ENCODE data around the gene BCAR3. TPM values are rescaled to one million over a fixed set of nuclear protein-coding genes. Genes with fewer than 3 reads are reported as not detected.

BCAR3 gene
- total RNA-seq, 2 donors from 2014 or later = 32.7 to 48.7 TPM

DNA sequence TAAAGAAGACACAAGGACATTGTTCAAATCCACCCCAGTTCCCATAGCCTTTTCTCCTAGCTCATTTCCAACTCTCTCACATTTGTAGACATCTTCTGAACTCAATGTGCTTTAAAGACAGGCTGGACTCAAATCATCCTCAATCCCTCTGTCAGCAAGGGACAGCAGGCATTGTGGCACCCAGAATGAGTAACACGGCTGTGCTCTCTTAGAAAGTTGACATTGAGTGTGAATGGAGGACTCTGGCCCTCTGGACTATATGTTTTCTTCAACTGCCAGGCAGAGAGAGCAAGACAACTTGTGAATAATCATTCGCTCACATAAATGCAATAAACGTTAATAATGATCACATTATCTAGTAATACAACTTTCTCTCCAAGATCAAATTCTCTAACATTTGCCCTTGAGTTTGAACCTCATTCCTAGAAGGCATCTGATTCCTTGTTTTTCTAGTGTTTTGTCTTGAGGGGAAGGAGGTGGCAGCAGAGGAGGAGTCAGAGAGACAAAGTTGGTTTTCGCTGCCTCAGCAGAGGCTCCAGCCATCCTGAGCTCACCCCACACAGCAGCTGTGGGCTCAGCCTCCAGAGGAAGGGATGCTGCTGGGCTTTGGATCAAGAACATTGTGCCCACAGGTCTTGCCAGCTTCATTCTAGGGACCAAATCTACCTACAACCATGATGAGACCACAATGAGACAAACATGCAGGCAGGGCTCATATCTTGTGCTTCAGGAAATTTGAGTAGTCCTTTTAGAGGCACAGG is 85.1 kb downstream of the BCAR3 start:
- WGBS, 2 experiments (ENCODE audit: insufficient coverage in 1 of 2, insufficient read length in 1 of 2) = 94 to 100% methylated on average over 1 to 4 of the region's 4 CpGs
- Histone ChIP-seq H3K9me3 (ENCODE audit: control insufficient read depth, low read length) (no peaks in the 10 kb centered on the region), H3K27ac (ENCODE audit: low read depth, low read length) (no peak overlapping the region), H3K27me3 (ENCODE audit: control insufficient read depth, insufficient read depth, low read length, poor library complexity, severe bottlenecking) (no peaks in the 10 kb centered on the region), H3K4me3 (ENCODE audit: low read length) (no peak overlapping the region), H3K9ac (ENCODE audit: extremely low read depth, low read length, poor library complexity, severe bottlenecking) (no peak overlapping the region), H3K4me1 (ENCODE audit: control insufficient read depth, insufficient read depth, low read length) (peaks cover 5% of the 10 kb centered on the region), H3K36me3 (ENCODE audit: control insufficient read depth, insufficient read depth, low read length) (peaks cover 57% of the 10 kb centered on the region)
- TF ChIP-seq, protein P1, sequence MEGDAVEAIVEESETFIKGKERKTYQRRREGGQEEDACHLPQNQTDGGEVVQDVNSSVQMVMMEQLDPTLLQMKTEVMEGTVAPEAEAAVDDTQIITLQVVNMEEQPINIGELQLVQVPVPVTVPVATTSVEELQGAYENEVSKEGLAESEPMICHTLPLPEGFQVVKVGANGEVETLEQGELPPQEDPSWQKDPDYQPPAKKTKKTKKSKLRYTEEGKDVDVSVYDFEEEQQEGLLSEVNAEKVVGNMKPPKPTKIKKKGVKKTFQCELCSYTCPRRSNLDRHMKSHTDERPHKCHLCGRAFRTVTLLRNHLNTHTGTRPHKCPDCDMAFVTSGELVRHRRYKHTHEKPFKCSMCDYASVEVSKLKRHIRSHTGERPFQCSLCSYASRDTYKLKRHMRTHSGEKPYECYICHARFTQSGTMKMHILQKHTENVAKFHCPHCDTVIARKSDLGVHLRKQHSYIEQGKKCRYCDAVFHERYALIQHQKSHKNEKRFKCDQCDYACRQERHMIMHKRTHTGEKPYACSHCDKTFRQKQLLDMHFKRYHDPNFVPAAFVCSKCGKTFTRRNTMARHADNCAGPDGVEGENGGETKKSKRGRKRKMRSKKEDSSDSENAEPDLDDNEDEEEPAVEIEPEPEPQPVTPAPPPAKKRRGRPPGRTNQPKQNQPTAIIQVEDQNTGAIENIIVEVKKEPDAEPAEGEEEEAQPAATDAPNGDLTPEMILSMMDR (conservative IDR thresholded peaks at IDR 0.05) = no peak
- DNase-seq = no peak
- H3K4me1 Mint-ChIP-seq = peaks cover 64% of the 10 kb centered on the region
- no peaks in the 10 kb centered on the region for H3K9me3 Mint-ChIP-seq
- H3K36me3 Mint-ChIP-seq (ENCODE audit: low read depth) = peaks cover 21% of the 10 kb centered on the region
- H3K4me3 Mint-ChIP-seq = no peak overlapping the region
- H3K27me3 Mint-ChIP-seq (ENCODE audit: insufficient read depth) = no peaks in the 10 kb centered on the region
- no peak overlapping the region for H3K27ac Mint-ChIP-seq

DNA sequence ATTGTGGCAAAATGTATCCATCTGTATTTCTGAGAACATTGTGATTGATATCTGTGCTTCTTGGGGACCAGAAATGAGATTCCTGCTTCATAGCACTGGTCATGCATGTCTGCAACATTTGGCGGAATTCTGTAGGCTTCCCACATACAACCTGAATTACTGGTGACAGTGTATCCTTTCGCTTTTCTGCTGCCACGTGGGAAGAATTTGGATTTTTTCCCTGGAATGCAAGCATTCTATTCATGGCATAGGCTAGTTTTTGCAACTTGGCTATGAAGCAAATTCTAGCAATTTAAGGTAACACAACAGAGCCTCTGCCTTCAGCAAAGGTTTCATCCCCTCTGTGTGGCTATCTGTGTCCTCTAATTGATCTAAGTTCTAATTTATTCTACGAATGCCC is 85.9 kb downstream of the BCAR3 start:
- H3K9me3 ChIP-seq (ENCODE audit: control insufficient read depth, low read length) = no peaks in the 10 kb centered on the region
- Mint-ChIP-seq H3K9me3 (no peaks in the 10 kb centered on the region), H3K36me3 (ENCODE audit: low read depth) (peaks cover 26% of the 10 kb centered on the region), H3K4me3 (no peak overlapping the region), H3K27me3 (ENCODE audit: insufficient read depth) (no peaks in the 10 kb centered on the region), H3K27ac (no peak overlapping the region), H3K4me1 (peaks cover 63% of the 10 kb centered on the region)
- DNase-seq = no peak
- TF ChIP-seq, protein P1 (conservative IDR thresholded peaks at IDR 0.05) = no peak
- peaks cover 3% of the 10 kb centered on the region for H3K4me1 ChIP-seq (ENCODE audit: control insufficient read depth, insufficient read depth, low read length)
- H3K27me3 ChIP-seq (ENCODE audit: control insufficient read depth, insufficient read depth, low read length, poor library complexity, severe bottlenecking) = no peaks in the 10 kb centered on the region
- H3K9ac ChIP-seq (ENCODE audit: extremely low read depth, low read length, poor library complexity, severe bottlenecking) = no peak overlapping the region
- H3K4me3 ChIP-seq (ENCODE audit: low read length) = no peak overlapping the region
- 86 to 91% methylated on average over 4 of the region's 4 CpGs for WGBS, 2 experiments (ENCODE audit: insufficient coverage in 1 of 2, insufficient read length in 1 of 2)
- H3K36me3 ChIP-seq (ENCODE audit: control insufficient read depth, insufficient read depth, low read length) = peaks cover 57% of the 10 kb centered on the region
- no peak overlapping the region for H3K27ac ChIP-seq (ENCODE audit: low read depth, low read length)

DNA sequence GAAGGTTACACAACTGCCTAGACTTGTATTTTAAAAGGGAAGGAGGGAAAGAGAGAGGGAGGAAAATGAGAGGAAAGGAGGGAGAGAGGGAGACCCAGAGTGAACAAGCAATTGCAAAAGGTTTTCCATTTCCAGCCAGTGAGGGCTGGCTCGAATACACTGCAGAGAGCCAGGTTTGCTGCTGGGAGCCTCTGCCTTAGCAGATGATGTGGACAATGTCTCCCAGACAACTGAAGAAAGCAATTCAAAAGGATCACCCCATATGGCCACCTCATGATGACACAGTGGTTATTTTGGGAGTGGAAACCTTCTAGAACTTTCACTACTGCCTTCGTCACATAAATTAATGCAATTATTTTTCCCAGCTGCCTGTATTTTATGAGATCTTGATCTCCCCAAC is 86.4 kb downstream of the BCAR3 start:
- peaks cover 63% of the 10 kb centered on the region for H3K4me1 Mint-ChIP-seq
- H3K27me3 ChIP-seq (ENCODE audit: control insufficient read depth, insufficient read depth, low read length, poor library complexity, severe bottlenecking) = no peaks in the 10 kb centered on the region
- H3K4me3 Mint-ChIP-seq = no peak overlapping the region
- 91% methylated on average over 2 of the region's 2 CpGs; no CpG with 5 or more reads in 1 of the 2 experiments for WGBS, 2 experiments (ENCODE audit: insufficient coverage in 1 of 2, insufficient read length in 1 of 2)
- no peak for DNase-seq
- H3K36me3 Mint-ChIP-seq (ENCODE audit: low read depth) = peaks cover 30% of the 10 kb centered on the region
- H3K4me3 ChIP-seq (ENCODE audit: low read length) = no peak overlapping the region
- no peaks in the 10 kb centered on the region for H3K9me3 Mint-ChIP-seq
- peaks cover 60% of the 10 kb centered on the region for H3K36me3 ChIP-seq (ENCODE audit: control insufficient read depth, insufficient read depth, low read length)
- TF ChIP-seq, protein P1 (conservative IDR thresholded peaks at IDR 0.05) = no peak
- H3K27ac ChIP-seq (ENCODE audit: low read depth, low read length) = no peak overlapping the region
- H3K9ac ChIP-seq (ENCODE audit: extremely low read depth, low read length, poor library complexity, severe bottlenecking) = no peak overlapping the region
- H3K9me3 ChIP-seq (ENCODE audit: control insufficient read depth, low read length) = no peaks in the 10 kb centered on the region
- peaks cover 3% of the 10 kb centered on the region for H3K4me1 ChIP-seq (ENCODE audit: control insufficient read depth, insufficient read depth, low read length)
- peak overlapping the region; percentile 5 for H3K27ac Mint-ChIP-seq
- no peaks in the 10 kb centered on the region for H3K27me3 Mint-ChIP-seq (ENCODE audit: insufficient read depth)
